H1 (cell line): ENCODE results near the gene TWF2. TPM values are rescaled to one million over a fixed set of nuclear protein-coding genes. Genes with fewer than 3 reads are reported as not detected.

Experiments
- CTCF ChIA-PET: fragments of 300-600 bp; sonication (Branson Sonifier 250); formaldehyde crosslinking; loops from one replicate; lab custom pipeline; 2021; ENCODE audit not compliant: partially characterized antibody; lab: Charles Lee
- POLR2A ChIA-PET: fragments of 300-600 bp; sonication (Branson Sonifier 250); formaldehyde crosslinking; loops from one replicate; lab custom pipeline; 2021; ENCODE audit warnings: inconsistent platforms; ENCODE audit not compliant: partially characterized antibody; lab: Charles Lee
- DNase-seq, 2 experiments: peaks; one replicate each; pipeline versions ENCODE4 v3.0.0 to v3.0.0-alpha.2; 2010 to 2022; ENCODE audit warnings: low spot score in 2 of 2, low read depth in 1 of 2, mixed read lengths in 1 of 2
- FAIRE-seq: peaks from 2 replicates; lab custom pipeline; 2011; peaks lifted over from hg19 to GRCh38; lab: Jason Lieb, UNC
- H2AFZ ChIP-seq: 2 replicates; pipeline ENCODE4 v1.8.1; 2012; ENCODE audit warnings: low read length, inconsistent platforms
- H2AK5ac ChIP-seq: 2 replicates; pipeline ENCODE4 v1.6.1; 2013; ENCODE audit warnings: low read depth, low read length
- H2BK120ac ChIP-seq: replicated peaks from 2 replicates; pipeline ENCODE3; 2013; ENCODE audit warnings: low read depth, low read length, inconsistent platforms
- H2BK12ac ChIP-seq: 2 replicates; pipeline ENCODE4 v1.6.1; 2013; ENCODE audit warnings: low read depth, low read length
- H2BK15ac ChIP-seq: 2 replicates; pipeline ENCODE4 v1.6.1; 2013; ENCODE audit warnings: low read length
- H2BK20ac ChIP-seq: 2 replicates; pipeline ENCODE4 v1.6.1; 2013; ENCODE audit warnings: low read length
- H2BK5ac ChIP-seq: 2 replicates; pipeline ENCODE4 v1.6.1; 2013; ENCODE audit warnings: low read depth, low read length
- H3K14ac ChIP-seq: 2 replicates; pipeline ENCODE4 v1.6.1; 2013; ENCODE audit warnings: inconsistent platforms; ENCODE audit not compliant: insufficient read length
- H3K18ac ChIP-seq: 2 replicates; pipeline ENCODE4 v1.6.1; 2013; ENCODE audit warnings: low read length; ENCODE audit errors: extremely low read depth
- H3K23ac ChIP-seq: 2 replicates; pipeline ENCODE4 v1.6.1; 2013; ENCODE audit warnings: inconsistent platforms; ENCODE audit not compliant: insufficient read length
- H3K23me2 ChIP-seq: 2 replicates; pipeline ENCODE4 v1.6.1; 2013; ENCODE audit warnings: low read depth, low read length
- H3K27ac ChIP-seq: 2 replicates; pipeline ENCODE4 v1.6.1; 2011; ENCODE audit warnings: low read depth, low read length, inconsistent platforms
- H3K27me3 ChIP-seq, 4 experiments: replicated peaks in 1 of 4; 1 replicate in 1 of 4; 2 replicates in 3 of 4; pipeline versions ENCODE4 v1.6.1 to v1.8.1; 2011 to 2013; ENCODE audit warnings: low read length in 3 of 4, mild to moderate bottlenecking in 3 of 4, inconsistent platforms in 2 of 4, mixed read lengths in 2 of 4, moderate library complexity in 1 of 4; ENCODE audit not compliant: control insufficient read depth in 3 of 4, insufficient read depth in 3 of 4; ENCODE audit errors: extremely low read depth in 1 of 4
- H3K36me3 ChIP-seq, 4 experiments: 2 replicates each; pipeline versions ENCODE4 v1.6.1 to v1.8.1; 2011 to 2013; ENCODE audit warnings: mild to moderate bottlenecking in 4 of 4, low read length in 3 of 4, moderate library complexity in 2 of 4, control low read depth in 1 of 4, inconsistent platforms in 1 of 4; ENCODE audit not compliant: insufficient read depth in 4 of 4, control insufficient read depth in 2 of 4
- H3K4ac ChIP-seq: replicated peaks from 2 replicates; pipeline ENCODE3; 2013; ENCODE audit warnings: low read length, low read depth, mixed read lengths, inconsistent platforms; ENCODE audit not compliant: insufficient read length
- H3K4me1 ChIP-seq, 4 experiments: replicated peaks in 1 of 4; 1 replicate in 1 of 4; 2 replicates in 3 of 4; pipeline versions ENCODE4 v1.6.1 to v1.8.1; 2011 to 2013; ENCODE audit warnings: low read length in 3 of 4, inconsistent platforms in 2 of 4, mixed read lengths in 1 of 4; ENCODE audit not compliant: insufficient read depth in 4 of 4, control insufficient read depth in 3 of 4
- H3K4me2 ChIP-seq, 2 experiments: 2 replicates each; pipeline versions ENCODE4 v1.6.1 to v1.8.1; 2011 to 2013; ENCODE audit warnings: low read depth in 2 of 2, low read length in 2 of 2, control low read depth in 1 of 2, inconsistent platforms in 1 of 2, mild to moderate bottlenecking in 1 of 2; ENCODE audit not compliant: insufficient read depth in 1 of 2
- H3K4me3 ChIP-seq, 4 experiments: fragments of 200-600, 300-600 bp in 1 of 4; sonication (generic), shearing (Covaris generic), sonication (Bioruptor Twin) in 1 of 4; 2 replicates each; pipeline versions ENCODE4 v1.5.1 to v1.8.1; 2011 to 2016; ENCODE audit warnings: low read length in 4 of 4, low read depth in 3 of 4, control low read depth in 2 of 4, inconsistent platforms in 2 of 4, mild to moderate bottlenecking in 2 of 4, mixed read lengths in 1 of 4, moderate library complexity in 1 of 4; ENCODE audit not compliant: insufficient read depth in 2 of 4; ENCODE audit errors: extremely low read depth in 1 of 4
- H3K56ac ChIP-seq: replicated peaks from 2 replicates; pipeline ENCODE3; 2013; ENCODE audit warnings: low read depth, mild to moderate bottlenecking, mixed read lengths, low read length, inconsistent platforms; ENCODE audit not compliant: insufficient read length
- H3K79me1 ChIP-seq: 2 replicates; pipeline ENCODE4 v1.6.1; 2013; ENCODE audit warnings: low read depth, low read length, control low read depth
- H3K79me2 ChIP-seq, 2 experiments: 2 replicates each; pipeline versions ENCODE4 v1.6.1 to v1.8.1; 2012 to 2013; ENCODE audit warnings: low read length in 2 of 2, mild to moderate bottlenecking in 2 of 2, inconsistent platforms in 1 of 2; ENCODE audit not compliant: insufficient read depth in 2 of 2, control insufficient read depth in 1 of 2
- H3K9ac ChIP-seq, 4 experiments: replicated peaks in 1 of 4; 1 replicate in 1 of 4; 2 replicates in 3 of 4; pipeline versions ENCODE4 v1.6.1 to v1.8.1; 2011 to 2013; ENCODE audit warnings: low read depth in 3 of 4, low read length in 3 of 4, control low read depth in 2 of 4, mild to moderate bottlenecking in 2 of 4, moderate library complexity in 2 of 4, inconsistent platforms in 1 of 4; ENCODE audit errors: extremely low read depth in 1 of 4
- H3K9me3 ChIP-seq, 2 experiments: 2 replicates each; pipeline versions ENCODE4 v1.6.1 to v1.8.1; 2012 to 2013; ENCODE audit warnings: mild to moderate bottlenecking in 2 of 2, moderate library complexity in 2 of 2, control low read depth in 1 of 2, inconsistent platforms in 1 of 2, low read depth in 1 of 2, low read length in 1 of 2, mixed read lengths in 1 of 2; ENCODE audit not compliant: insufficient read depth in 2 of 2
- H4K20me1 ChIP-seq, 2 experiments: replicated peaks in 1 of 2; 2 replicates each; pipeline versions ENCODE3 to v1.8.1; 2011 to 2013; ENCODE audit warnings: inconsistent platforms in 2 of 2, low read length in 2 of 2, mild to moderate bottlenecking in 1 of 2; ENCODE audit not compliant: insufficient read depth in 2 of 2, control insufficient read depth in 1 of 2
- H4K5ac ChIP-seq: 2 replicates; pipeline ENCODE4 v1.6.1; 2013; ENCODE audit warnings: low read length, low read depth, mixed read lengths, inconsistent platforms; ENCODE audit not compliant: insufficient read length
- H4K8ac ChIP-seq: 2 replicates; pipeline ENCODE4 v1.8.0; 2013; ENCODE audit warnings: mild to moderate bottlenecking, moderate library complexity, low read length, inconsistent platforms; ENCODE audit not compliant: insufficient read depth; ENCODE audit errors: extremely low read depth
- H4K91ac ChIP-seq: replicated peaks from 2 replicates; pipeline ENCODE3; 2013; ENCODE audit warnings: low read length, mixed read lengths, inconsistent platforms; ENCODE audit not compliant: insufficient read length
- CREB1 ChIP-seq: IDR thresholded peaks from 2 replicates; pipeline ENCODE4 v1.6.1; 2012; ENCODE audit warnings: inconsistent platforms
- WGBS, 2 experiments: shearing (Covaris generic) in 1 of 2; methylation state at CpG; one replicate each; pipeline versions ENCODE4 v1.1.6 to v1.1.7; 2013 to 2015; ENCODE audit warnings: low lambda C conversion rate in 2 of 2, mixed read lengths in 2 of 2, inconsistent platforms in 1 of 2, low coverage in 1 of 2, missing lambda C conversion rate in 1 of 2; ENCODE audit not compliant: insufficient replicate concordance in 2 of 2, insufficient coverage in 1 of 2, insufficient read length in 1 of 2; ENCODE audit errors: extremely low coverage in 1 of 2, missing lambda C conversion rate in 1 of 2; 5-methylcytosine and 5-hydroxymethylcytosine counted together
- microRNA counts: library from miRNA; unstranded; fragments of <30 nt; microRNA quantifications from one replicate; lab custom pipeline; 2015
- microRNA-seq, 2 experiments: library from miRNA; unstranded; fragments of <30 nt; microRNA quantifications; one replicate each; pipeline versions ENCODE4 to v1.2.0, GENCODE V29; 2016 to 2020; ENCODE audit warnings: borderline microRNAs expressed in 2 of 2, borderline number of aligned reads in 2 of 2, borderline replicate concordance in 1 of 2
- polyA plus RNA-seq, 7 experiments: library from polyadenylated mRNA; depleted of rRNA in 3 of 7; stranded (reverse) in 5 of 7; unstranded in 2 of 7; fragments of >200 nt in 5 of 7; fragments of 200-250 nt in 2 of 7; gene quantifications; 1 replicate in 5 of 7; 2 replicates in 1 of 7; 4 replicates in 1 of 7; pipeline versions ENCODE4 v1.2.1 to v1.2.3, GENCODE V29; 2011 to 2013; ENCODE audit warnings: missing spikeins in 2 of 7, mixed read lengths in 2 of 7
- small RNA-seq: library from polyadenylated mRNA; stranded (forward); fragments of <200 nt; extraction: miRNeasy Mini kit (QIAGEN cat#:217004); gene quantifications from one replicate; pipeline ENCODE3, GENCODE V24; 2013; ENCODE audit not compliant: insufficient read depth
- total RNA-seq: library from RNA; stranded (reverse); fragmentation: NEBNext Ultra II Directional; extraction: Animal tissue kit (Norgen Biotek cat#: 25700); gene quantifications from 2 replicates; pipeline ENCODE4 v1.2.1, GENCODE V29; 2021

TWF2 gene
- total and polyA plus RNA-seq, 2 of the 8 experiments (the other 6 are each of a cell fraction or from before 2014, with no cell fraction given), result 65.2 to 90.4 TPM

DNA sequence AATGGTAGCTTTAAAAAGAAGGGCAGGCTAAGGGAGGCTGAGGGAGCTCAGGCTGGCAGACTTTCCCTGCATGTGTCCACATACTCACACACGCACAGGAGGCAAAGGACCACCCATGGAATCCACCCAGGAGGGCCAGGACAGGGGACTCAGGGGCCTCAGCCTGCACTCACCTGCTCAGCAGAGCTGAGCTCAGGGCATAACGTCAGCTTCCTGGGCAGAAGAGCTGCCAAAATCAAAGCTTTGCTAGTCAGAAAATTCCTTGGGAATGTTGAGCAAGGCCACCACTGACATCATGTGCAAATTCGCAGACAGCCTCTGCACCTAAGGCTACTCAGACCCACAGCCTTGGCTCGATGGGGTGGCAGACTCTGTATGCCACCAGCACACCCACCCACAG lies 57.4 kb downstream of the TWF2 start:
- no peak overlapping the region for H3K27ac ChIP-seq
- no peak overlapping the region for H2BK120ac ChIP-seq
- H4K8ac ChIP-seq, result no peak overlapping the region
- H4K20me1 ChIP-seq, result no peaks in the 10 kb centered on the region
- no peaks in the 10 kb centered on the region; the same call in 1 of the 2 replicates for H3K23me2 ChIP-seq
- no peak overlapping the region for H3K9ac ChIP-seq
- no peak overlapping the region for H2BK12ac ChIP-seq
- H4K91ac ChIP-seq, result no peak overlapping the region
- H2AK5ac ChIP-seq, result no peak overlapping the region; the same call in 1 of the 2 replicates
- no peak overlapping the region for H2BK5ac ChIP-seq
- no peak overlapping the region for H2BK20ac ChIP-seq
- ChIA-PET CTCF (interaction anchor here (0.6 to 4.6 kb wide), 10 partner anchors 9 to 180 kb away, joined by 3 to 26 read pairs (median 5); no protein-coding TSS in a partner anchor), POLR2A (interaction anchor here (0.7 to 1.1 kb wide), 2 partner anchors 11 to 14 kb away, joined by 3 read pairs; no protein-coding TSS in a partner anchor)
- H3K4me3 ChIP-seq, result no peak overlapping the region
- no peaks in the 10 kb centered on the region for H3K79me2 ChIP-seq
- no peak overlapping the region for H3K14ac ChIP-seq
- H3K4me1 ChIP-seq, result peaks cover 0 to 2% (median 0%) of the 10 kb centered on the region in 4 experiments; a peak in 2 of 7 replicates
- DNase-seq (no peak), FAIRE-seq (no peak)
- no peak overlapping the region for H2BK15ac ChIP-seq
- 82% methylated on average over 4 of the region's 4 CpGs; no CpG with 5 or more reads in 1 of the 2 experiments for WGBS, 2 experiments
- H3K27me3 ChIP-seq, result no peaks in the 10 kb centered on the region
- no peak overlapping the region for H3K56ac ChIP-seq
- H3K9me3 ChIP-seq, result no peaks in the 10 kb centered on the region
- H3K18ac ChIP-seq, result no peak overlapping the region
- H4K5ac ChIP-seq, result no peak overlapping the region
- H3K36me3 ChIP-seq, result no peaks in the 10 kb centered on the region
- no peak overlapping the region for H3K4me2 ChIP-seq
- no peak overlapping the region for H2AFZ ChIP-seq
- H3K4ac ChIP-seq, result no peak overlapping the region
- no peak overlapping the region for H3K23ac ChIP-seq
- H3K79me1 ChIP-seq, result no peaks in the 10 kb centered on the region
- TF ChIP-seq CREB1, result no peak

MicroRNA genes within 50 kb of the gene (microRNA counts, 767-probe panel; counts per million panel counts)
- microRNA hsa-let-7g-5p (lab: Ali Mortazavi, UCI), result 879 counts per million, percentile 95 among the panel's probes with 10 or more counts

Small RNA genes within 50 kb of the gene (microRNA-seq; reads per million reads assigned to microRNA genes)
- gene MIRLET7G, result 37.7 to 142 reads per million in 2 experiments

Small RNA genes within 50 kb of the gene (small RNA-seq; reads per million reads assigned to genes)
- 20.6 reads per million, percentile 92 among the genes with 10 or more reads in this experiment for gene MIRLET7G

Other genes with a start within 250 kb of the TWF2 start
- 1,467 and 1,476 TPM in 2 replicates for gene RPL29, start 243.3 kb downstream of the TWF2 start, total RNA-seq
- 2,660 and 3,062 TPM in 2 replicates for gene RPL29, start 243.3 kb downstream of the TWF2 start, polyA plus RNA-seq (2011; rRNA removed)
- 19.4 and 20.5 TPM in 2 replicates for gene DUSP7, start 182.6 kb downstream of the TWF2 start, total RNA-seq
- 24.9 and 32.1 TPM in 2 replicates for gene DUSP7, start 182.6 kb downstream of the TWF2 start, polyA plus RNA-seq (2011; rRNA removed)
- gene POC1A, start 84.7 kb downstream of the TWF2 start, total RNA-seq, result 35.7 and 39.2 TPM in 2 replicates
- 35.7 and 44.9 TPM in 2 replicates for gene POC1A, start 84.7 kb downstream of the TWF2 start, polyA plus RNA-seq (2011; rRNA removed)
- gene ALAS1, start 41.0 kb downstream of the TWF2 start, total RNA-seq, result 45.2 and 45.9 TPM in 2 replicates
- 84.4 and 87.7 TPM in 2 replicates for gene ALAS1, start 41.0 kb downstream of the TWF2 start, polyA plus RNA-seq (2011; rRNA removed)
- not detected in 2 replicates for gene TLR9, start 13.5 kb downstream of the TWF2 start, total RNA-seq
- gene TLR9, start 13.5 kb downstream of the TWF2 start, polyA plus RNA-seq (2011; rRNA removed), result 0.05 and 0.06 TPM in 2 replicates
- gene PPM1M, start 6.6 kb upstream of the TWF2 start, total RNA-seq, result 5.2 and 5.4 TPM in 2 replicates
- 5.1 and 6.3 TPM in 2 replicates for gene PPM1M, start 6.6 kb upstream of the TWF2 start, polyA plus RNA-seq (2011; rRNA removed)
- gene WDR82, start 39.5 kb upstream of the TWF2 start, total RNA-seq, result 77.2 and 82.7 TPM in 2 replicates
- gene WDR82, start 39.5 kb upstream of the TWF2 start, polyA plus RNA-seq (2011; rRNA removed), result 25.8 and 33.5 TPM in 2 replicates
- gene GLYCTK, start 48.7 kb upstream of the TWF2 start, total RNA-seq, result 3.5 and 4.2 TPM in 2 replicates
- 8.7 and 11.1 TPM in 2 replicates for gene GLYCTK, start 48.7 kb upstream of the TWF2 start, polyA plus RNA-seq (2011; rRNA removed)
- gene DNAH1, start 77.2 kb upstream of the TWF2 start, total RNA-seq, result 0.63 and 1.5 TPM in 2 replicates
- gene DNAH1, start 77.2 kb upstream of the TWF2 start, polyA plus RNA-seq (2011; rRNA removed), result 1.0 and 1.9 TPM in 2 replicates
- gene BAP1, start 170.8 kb upstream of the TWF2 start, total RNA-seq, result 72.9 and 80.3 TPM in 2 replicates
- gene BAP1, start 170.8 kb upstream of the TWF2 start, polyA plus RNA-seq (2011; rRNA removed), result 64.9 and 79.5 TPM in 2 replicates
- gene PHF7, start 171.5 kb upstream of the TWF2 start, total RNA-seq, result 9.5 and 12.0 TPM in 2 replicates
- gene PHF7, start 171.5 kb upstream of the TWF2 start, polyA plus RNA-seq (2011; rRNA removed), result 6.3 and 6.7 TPM in 2 replicates
- gene SEMA3G, start 205.9 kb upstream of the TWF2 start, total RNA-seq, result 1.5 TPM in 2 replicates
- 0.95 and 2.4 TPM in 2 replicates for gene SEMA3G, start 205.9 kb upstream of the TWF2 start, polyA plus RNA-seq (2011; rRNA removed)
- gene TNNC1, start 214.9 kb upstream of the TWF2 start, total RNA-seq, result 5.8 and 9.5 TPM in 2 replicates
- 16.4 and 18.5 TPM in 2 replicates for gene TNNC1, start 214.9 kb upstream of the TWF2 start, polyA plus RNA-seq (2011; rRNA removed)
- 67.0 and 71.9 TPM in 2 replicates for gene NISCH, start 216.4 kb upstream of the TWF2 start, total RNA-seq
- gene NISCH, start 216.4 kb upstream of the TWF2 start, polyA plus RNA-seq (2011; rRNA removed), result 71.2 and 108 TPM in 2 replicates